ENCODE results near the gene PLEKHA5.

The PLEKHA5 gene

GRCh38 chr12:19276767-19277166 lies 147.2 kb downstream of the PLEKHA5 start:
- H3K4me3 ChIP-seq (ENCODE audit: low read depth, low read length), result no peak overlapping the region

DNA sequence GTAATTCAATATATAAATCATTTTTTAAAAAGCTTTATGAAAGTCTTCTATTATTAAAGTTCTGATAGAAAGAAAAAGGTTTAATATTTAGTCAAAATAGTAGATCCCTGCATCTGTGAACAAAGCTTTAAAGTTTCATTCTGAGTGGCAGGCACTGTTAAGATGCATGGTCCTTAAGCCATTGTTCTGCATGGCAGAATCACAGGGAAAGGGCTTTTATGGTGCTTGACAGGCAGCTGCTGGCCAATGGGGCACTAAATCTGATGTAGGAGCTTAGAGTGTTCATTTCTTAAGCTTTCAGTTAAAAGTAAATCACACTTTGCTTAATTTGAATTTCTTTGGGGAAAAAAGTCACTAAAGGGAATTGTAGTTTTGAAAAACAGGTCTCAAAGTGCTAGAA lies 148.2 kb downstream of the PLEKHA5 start:
- DNase-seq (ENCODE audit: low read depth), result no peak
- no peak overlapping the region for H3K4me3 ChIP-seq (ENCODE audit: low read depth, low read length)
- TF ChIP-seq CTCF (conservative IDR thresholded peaks at IDR 0.05; ENCODE audit: low read depth, low read length), result no peak

More at GRCh38 chr12:19276767-19277166, 147.2 kb downstream of the PLEKHA5 start:
- no peak for TF ChIP-seq CTCF (conservative IDR thresholded peaks at IDR 0.05; ENCODE audit: low read depth, low read length)
- no peak for DNase-seq (ENCODE audit: low read depth)

DNA sequence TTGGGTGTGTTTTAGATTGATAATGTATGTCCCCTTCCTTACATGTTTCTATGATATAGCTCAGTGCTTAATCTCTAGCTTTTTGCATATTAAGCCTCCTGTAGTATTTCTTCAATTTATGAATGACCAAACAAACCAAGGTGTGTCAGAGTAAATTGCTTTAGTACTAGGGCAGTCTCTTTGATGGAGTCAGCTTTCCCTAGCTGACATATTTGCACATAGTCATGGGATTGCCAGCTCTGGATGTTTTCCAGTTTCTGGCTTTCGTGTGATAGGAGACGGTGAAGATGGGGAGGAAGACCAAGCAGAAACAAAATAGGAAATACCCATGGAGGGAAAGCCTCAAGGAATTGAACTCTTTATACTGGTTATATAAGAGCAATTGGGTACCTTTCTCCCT lies 148.9 kb downstream of the PLEKHA5 start:
- no peak for TF ChIP-seq CTCF (conservative IDR thresholded peaks at IDR 0.05; ENCODE audit: low read depth, low read length)
- DNase-seq (ENCODE audit: low read depth), result no peak
- no peak overlapping the region for H3K4me3 ChIP-seq (ENCODE audit: low read depth, low read length)

GRCh38 chr12:19282133-19282699 lies 152.7 kb downstream of the PLEKHA5 start:
- no peak overlapping the region for H3K4me3 ChIP-seq (ENCODE audit: low read depth, low read length)
- no peak for TF ChIP-seq CTCF (conservative IDR thresholded peaks at IDR 0.05; ENCODE audit: low read depth, low read length)
- DNase-seq (ENCODE audit: low read depth), result no peak

- no peak for TF ChIP-seq CTCF (conservative IDR thresholded peaks at IDR 0.05; ENCODE audit: low read depth, low read length)
- H3K4me3 ChIP-seq (ENCODE audit: low read depth, low read length), result no peak overlapping the region
- no peak for DNase-seq (ENCODE audit: low read depth)
Observed at GRCh38 chr12:19284658-19285057, 155.1 kb downstream of the PLEKHA5 start.

- no peak overlapping the region for H3K4me3 ChIP-seq (ENCODE audit: low read depth, low read length)
- DNase-seq (ENCODE audit: low read depth), result no peak
- TF ChIP-seq CTCF (conservative IDR thresholded peaks at IDR 0.05; ENCODE audit: low read depth, low read length), result no peak
Observed at GRCh38 chr12:19285793-19286448, 156.4 kb downstream of the PLEKHA5 start.

- no peak for TF ChIP-seq CTCF (conservative IDR thresholded peaks at IDR 0.05; ENCODE audit: low read depth, low read length)
- no peak overlapping the region for H3K4me3 ChIP-seq (ENCODE audit: low read depth, low read length)
- no peak for DNase-seq (ENCODE audit: low read depth)
Observed at GRCh38 chr12:19287302-19287701, 157.8 kb downstream of the PLEKHA5 start.
